H1 (cell line): ENCODE results near the gene LCNL1. TPM values are rescaled to one million over a fixed set of nuclear protein-coding genes. Genes with fewer than 3 reads are reported as not detected.

Source experiments
- EGR1 ChIP-seq: IDR thresholded peaks from 2 replicates; pipeline ENCODE4 v1.6.1; 2011; ENCODE audit warnings: low read depth, low read length, borderline replicate concordance
- FOSL1 ChIP-seq: IDR thresholded peaks from 2 replicates; pipeline ENCODE4 v1.6.1; 2011; ENCODE audit warnings: mild to moderate bottlenecking, low read depth, low read length, moderate library complexity; ENCODE audit not compliant: insufficient read depth
- SIRT6 ChIP-seq: IDR thresholded peaks from one replicate; pipeline ENCODE4 v1.7.1; 2012; ENCODE audit warnings: low read length, inconsistent platforms
- polyA plus RNA-seq, 7 experiments: library from polyadenylated mRNA; depleted of rRNA in 3 of 7; stranded (reverse) in 5 of 7; unstranded in 2 of 7; fragments of >200 nt in 5 of 7; fragments of 200-250 nt in 2 of 7; gene quantifications; 1 replicate in 5 of 7; 2 replicates in 1 of 7; 4 replicates in 1 of 7; pipeline versions ENCODE4 v1.2.1 to v1.2.3, GENCODE V29; 2011 to 2013; ENCODE audit warnings: missing spikeins in 2 of 7, mixed read lengths in 2 of 7
- total RNA-seq: library from RNA; stranded (reverse); fragmentation: NEBNext Ultra II Directional; extraction: Animal tissue kit (Norgen Biotek cat#: 25700); gene quantifications from 2 replicates; pipeline ENCODE4 v1.2.1, GENCODE V29; 2021

LCNL1 gene
- total and polyA plus RNA-seq, 2 of the 8 experiments (the other 6 are each of a cell fraction or from before 2014, with no cell fraction given), result 0.11 TPM; not detected in 1

DNA sequence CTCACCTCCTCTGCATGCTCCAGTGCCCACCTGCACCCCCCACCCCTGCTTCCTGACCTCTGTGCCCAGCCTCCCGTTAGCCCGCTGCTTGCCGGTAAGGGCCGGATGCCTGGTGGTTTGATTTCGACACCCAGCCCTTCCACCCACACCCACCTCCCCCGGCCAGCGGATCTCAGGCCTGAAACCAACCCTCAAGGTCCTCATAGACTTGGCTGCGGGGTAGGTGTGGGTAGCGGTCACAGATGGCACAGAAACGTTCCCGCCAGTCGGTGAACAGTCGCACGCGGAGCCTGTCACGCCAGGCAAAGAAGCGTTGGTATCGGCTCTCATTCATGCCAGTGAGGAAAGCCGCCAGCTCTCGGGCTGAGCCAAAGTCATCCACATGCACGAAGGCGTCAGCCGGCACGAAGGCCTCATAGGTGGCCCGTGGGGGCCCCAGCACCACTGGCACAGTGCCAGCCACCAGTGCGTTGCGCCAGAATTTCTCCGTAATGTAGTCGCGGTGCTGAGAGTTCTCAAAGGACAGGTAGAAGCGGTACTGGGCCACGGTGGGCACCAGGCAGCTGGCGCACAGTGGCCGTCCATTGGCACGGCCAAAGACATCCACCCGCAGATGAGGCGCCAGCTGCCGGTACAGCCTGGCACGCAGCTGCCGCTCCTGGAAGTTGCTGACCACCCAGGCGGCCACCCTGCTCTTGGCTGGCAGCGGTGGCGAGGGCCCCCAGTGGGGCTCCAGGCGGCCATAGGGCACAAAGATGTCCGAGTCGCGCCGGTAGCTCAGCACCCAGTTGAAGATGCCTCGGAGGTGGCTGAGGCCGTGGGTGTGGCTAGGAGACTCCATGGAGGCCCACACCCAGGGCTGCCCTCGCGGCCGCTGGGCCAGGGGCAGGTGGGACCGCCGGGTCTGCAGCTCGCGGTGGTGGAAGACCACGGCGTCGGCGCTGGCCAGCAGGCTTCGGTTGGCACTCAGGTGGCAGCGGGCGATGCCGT lies 48.0 kb downstream of the LCNL1 start (continued):
- TF ChIP-seq EGR1, result no peak
- no peak for TF ChIP-seq SIRT6
- no peak for TF ChIP-seq FOSL1
- TF ChIP-seq, all 59 proteins: peak for 0
